ENCODE data around the gene PCAT7. TPM values are rescaled to one million over a fixed set of nuclear protein-coding genes. Genes with fewer than 3 reads are reported as not detected.

PCAT7 gene
- total and polyA plus RNA-seq, 3 donors from 2014 or later: 4.3 to 9.2 (median 5.4) TPM

- no peak for DNase-seq
- Histone ChIP-seq H3K4me1 (no peaks in the 10 kb centered on the region), H3K27me3 (no peaks in the 10 kb centered on the region), H3K36me3 (ENCODE audit: low read depth, missing control alignments) (no peaks in the 10 kb centered on the region), H3K9me3 (no peaks in the 10 kb centered on the region), H3K4me3 (no peak overlapping the region), H3K27ac (no peak overlapping the region)
- whole genome bisulfite sequencing, 2 donors: 82 to 95% methylated on average over 3 of the region's 3 CpGs
- intact Hi-C loops (cut with DNase I; ENCODE audit: low total_unique reads): no loop called here
- no peak for TF ChIP-seq CTCF (IDR thresholded peaks at IDR 0.05)
- no peak for TF ChIP-seq POLR2A (IDR thresholded peaks at IDR 0.05)
Observed at GRCh38 chr9:94613003-94613402, 58.1 kb downstream of the PCAT7 start.

- WGBS, 2 donors: 12 to 37% methylated on average over 4 of the region's 4 CpGs
- TF ChIP-seq CTCF (IDR thresholded peaks at IDR 0.05) (no peak), POLR2A (IDR thresholded peaks at IDR 0.05) (no peak)
- Histone ChIP-seq H3K4me3 (no peak overlapping the region), H3K27ac (no peak overlapping the region), H3K9me3 (no peaks in the 10 kb centered on the region), H3K36me3 (ENCODE audit: low read depth, missing control alignments) (no peaks in the 10 kb centered on the region), H3K27me3 (no peaks in the 10 kb centered on the region), H3K4me1 (peaks cover 6% of the 10 kb centered on the region)
- intact Hi-C loops (cut with DNase I; ENCODE audit: low total_unique reads): no loop called here
- no peak for DNase-seq
Observed at GRCh38 chr9:94619026-94619425, 64.1 kb downstream of the PCAT7 start.

Small RNAs within 50 kb of the gene (small RNA-seq; reads per million reads assigned to genes)
- 0 reads per million in 2 donors for gene RNU6-669P

Other genes with a start within 250 kb of the PCAT7 start
- gene NUTM2F, start 226.4 kb upstream of the PCAT7 start, total RNA-seq: 1 to 10 TPM; 1.1 to 3.9 TPM
- gene NUTM2F, start 226.4 kb upstream of the PCAT7 start, polyA plus RNA-seq (ENCODE audit: insufficient read depth, low read depth, low replicate concordance): 2.1 TPM
- gene FBP2, start 38.7 kb downstream of the PCAT7 start, total RNA-seq: 1 to 10 TPM in 1 of 2 donors, under 1 TPM in 1; 0.74 to 2.5 TPM
- gene FBP2, start 38.7 kb downstream of the PCAT7 start, polyA plus RNA-seq (ENCODE audit: insufficient read depth, low read depth, low replicate concordance): 1.6 TPM
- gene FBP1, start 84.4 kb downstream of the PCAT7 start, total RNA-seq: 1 to 10 TPM; 3.8 to 4.1 TPM
- 16.2 TPM for gene FBP1, start 84.4 kb downstream of the PCAT7 start, polyA plus RNA-seq (ENCODE audit: insufficient read depth, low read depth, low replicate concordance)
- 10 to 100 TPM; 80.4 to 95.0 TPM for gene AOPEP, start 171.6 kb downstream of the PCAT7 start, total RNA-seq
- gene AOPEP, start 171.6 kb downstream of the PCAT7 start, polyA plus RNA-seq (ENCODE audit: insufficient read depth, low read depth, low replicate concordance): 31.4 TPM